ENCODE data around the gene GPRASP3. TPM values are rescaled to one million over a fixed set of nuclear protein-coding genes. Genes with fewer than 3 reads are reported as not detected.

Gene GPRASP3
- total RNA-seq, 1 donor from 2014 or later, result 10.5 TPM

Other genes starting within 250 kb of the GPRASP3 start
- 2.0 TPM for gene TCP11X2, start 248.9 kb upstream of the GPRASP3 start, total RNA-seq (ENCODE audit: unreplicated experiment)
- 11.2 TPM for gene TMSB15A, start 204.0 kb upstream of the GPRASP3 start, total RNA-seq (ENCODE audit: unreplicated experiment)
- 9.5 TPM for gene ARMCX5, start 121.2 kb upstream of the GPRASP3 start, total RNA-seq (ENCODE audit: unreplicated experiment)
- 3.9 TPM for gene GPRASP1, start 69.3 kb upstream of the GPRASP3 start, total RNA-seq (ENCODE audit: unreplicated experiment)
- 17.3 TPM for gene GPRASP2, start 8.3 kb upstream of the GPRASP3 start, total RNA-seq (ENCODE audit: unreplicated experiment)
- 0.62 TPM for gene RAB40AL, start 216.5 kb downstream of the GPRASP3 start, total RNA-seq (ENCODE audit: unreplicated experiment)